Panc1 (cell line): ENCODE measurements around the gene DZIP1. TPM values are rescaled to one million over a fixed set of nuclear protein-coding genes. Genes with fewer than 3 reads are reported as not detected.
A peak's percentile ranks its signal among the peaks of the same experiment; 100 is the strongest.

ENCODE experiments used
- ATAC-seq: fragments of 200-7000 bp; cut with Tn5 transposase; 2 replicates; pipeline ENCODE4 v1.9.1; 2020; ENCODE audit warnings: mild to moderate bottlenecking, moderate library complexity
- BruUV-seq: library from RNA; stranded (reverse); fragments of 400-500 nt; replicated peaks from 2 replicates; lab custom pipeline; 2021; lab: Mats Ljungman, UMichigan
- CTCF ChIA-PET: fragments of 300-600 bp; sonication (Branson Sonifier 250); formaldehyde crosslinking; loops from one replicate; lab custom pipeline; 2022; ENCODE audit warnings: antibody characterized with exemption; lab: Charles Lee
- POLR2A ChIA-PET: fragments of 300-600 bp; sonication (Branson Sonifier 250); formaldehyde crosslinking; loops from one replicate; lab custom pipeline; 2022; ENCODE audit warnings: antibody characterized with exemption; lab: Charles Lee
- DNase-seq: peaks from one replicate; pipeline ENCODE4 v3.0.0-alpha.2; 2010; ENCODE audit warnings: low read depth, low spot score
- H3K27ac ChIP-seq: 2 replicates; pipeline ENCODE4 v1.5.1; 2011; ENCODE audit warnings: mild to moderate bottlenecking, low read length, inconsistent platforms
- H3K27me3 ChIP-seq: fragments of 200-500 bp; sonication (Bioruptor generic); 2 replicates; pipeline ENCODE4 v1.6.0; 2014; ENCODE audit warnings: low read length, inconsistent platforms; ENCODE audit not compliant: control insufficient read depth, insufficient read depth
- H3K36me3 ChIP-seq: fragments of 200-500 bp; sonication (Bioruptor generic); 2 replicates; pipeline ENCODE4 v1.5.1; 2014; ENCODE audit warnings: inconsistent platforms, mild to moderate bottlenecking, low read length, moderate library complexity; ENCODE audit not compliant: control insufficient read depth, insufficient read depth
- H3K4me1 ChIP-seq: 2 replicates; pipeline ENCODE4 v1.5.1; 2011; ENCODE audit warnings: inconsistent platforms, mild to moderate bottlenecking, low read length, moderate library complexity; ENCODE audit not compliant: control insufficient read depth, insufficient read depth
- H3K4me3 ChIP-seq, 2 experiments: 2 replicates each; pipeline ENCODE4 v1.5.1; 2011 to 2012; ENCODE audit warnings: low read depth in 2 of 2, low read length in 2 of 2, mild to moderate bottlenecking in 2 of 2, inconsistent platforms in 1 of 2, moderate library complexity in 1 of 2
- H3K9me3 ChIP-seq: fragments of 200-500 bp; sonication (Bioruptor generic); 2 replicates; pipeline ENCODE4 v1.5.1; 2014; ENCODE audit warnings: low read depth, mild to moderate bottlenecking, inconsistent platforms, low read length, moderate library complexity; ENCODE audit not compliant: control insufficient read depth, insufficient read depth
- CTCF ChIP-seq: fragments of 450-650 bp; IDR thresholded peaks from 2 replicates; pipeline ENCODE4 v1.5.1; 2017; ENCODE audit warnings: mild to moderate bottlenecking
- POLR2AphosphoS5 ChIP-seq: IDR thresholded peaks from 2 replicates; pipeline ENCODE4 v1.6.1; 2012; ENCODE audit warnings: mild to moderate bottlenecking, low read depth, low read length, moderate library complexity
- REST ChIP-seq, 2 experiments: IDR thresholded peaks; 2 replicates each; pipeline ENCODE4 v1.6.1; 2011 to 2012; ENCODE audit warnings: low read depth in 2 of 2, control low read depth in 1 of 2, low read length in 1 of 2, mild to moderate bottlenecking in 1 of 2, moderate library complexity in 1 of 2; ENCODE audit not compliant: insufficient read depth in 1 of 2
- TCF7L2 ChIP-seq: IDR thresholded peaks from 2 replicates; pipeline ENCODE4 v1.6.1; 2011; ENCODE audit warnings: mild to moderate bottlenecking, low read depth, low read length, inconsistent platforms
- in situ Hi-C: cut with HindIII; loops from 2 replicates; pipeline ENCODE4 v1.10.0; 2016; ENCODE audit warnings: low sequenced_read_pairs, low pct_unique_long_range_greater_than_20kb
- intact Hi-C: fragments of 100-400 bp; cut with micrococcal nuclease; formaldehyde crosslinking; loops from one replicate; pipeline ENCODE4 v1.10.0; 2022; ENCODE audit not compliant: unreplicated experiment
- total RNA-seq: library from RNA; stranded (reverse); gene quantifications from one replicate; pipeline ENCODE4 v1.2.1, GENCODE V29; 2021; ENCODE audit not compliant: unreplicated experiment

Gene DZIP1
- total RNA-seq, 1 experiment from 2014 or later: 22.9 TPM

GRCh38 chr13:95530178-95530577 is 114.3 kb downstream of the DZIP1 start:
- BruUV-seq: no TSS peak
- in situ Hi-C loops: no loop called here
- Histone ChIP-seq H3K27me3 (no peaks in the 10 kb centered on the region), H3K4me3 (no peak overlapping the region), H3K27ac (peak overlapping the region; percentile 34; the same call in 1 of the 2 replicates), H3K9me3 (no peaks in the 10 kb centered on the region), H3K36me3 (no peaks in the 10 kb centered on the region), H3K4me1 (peaks cover 26% of the 10 kb centered on the region)
- no peak for ATAC-seq
- ChIA-PET CTCF (no interaction called here), POLR2A (no interaction called here)
- no peak for DNase-seq
- no peak for TF ChIP-seq POLR2AphosphoS5
- TF ChIP-seq TCF7L2: no peak
- TF ChIP-seq CTCF: no peak; the same call in 1 of the 2 replicates
- no peak for TF ChIP-seq REST (IDR thresholded peaks at IDR 0.05; ENCODE audit: insufficient read depth in 1 of 2, low read depth in 2 of 2, low read length in 1 of 2)
- intact Hi-C loops: loop anchor here (10.0 kb wide), 1 partner anchor 305 kb away; no protein-coding TSS in a partner anchor

Other genes with a start within 250 kb of the DZIP1 start
- 10.5 TPM for gene CLDN10, start 92.0 kb downstream of the DZIP1 start, total RNA-seq
- 25.7 TPM for gene DNAJC3, start 32.4 kb upstream of the DZIP1 start, total RNA-seq